Raji (cell line): ENCODE measurements around the gene SIK3.

ENCODE experiments used
- POLR2A ChIP-seq: IDR thresholded peaks from 2 replicates; pipeline ENCODE4 v1.6.1; 2011; ENCODE audit warnings: low read depth, low read length, control low read depth; ENCODE audit not compliant: insufficient read depth

SIK3 gene

GRCh38 chr11:117037279-117037974, 60.8 kb downstream of the SIK3 start:
- TF ChIP-seq POLR2A, result no peak

- no peak for TF ChIP-seq POLR2A
These were observed 63.3 kb downstream of the SIK3 start for GRCh38 chr11:117034901-117035300.

GRCh38 chr11:117026593-117027330, 71.5 kb downstream of the SIK3 start:
- TF ChIP-seq POLR2A, result no peak

- no peak for TF ChIP-seq POLR2A
These were observed 75.0 kb downstream of the SIK3 start for GRCh38 chr11:117023178-117023577.

- no peak for TF ChIP-seq POLR2A
These were observed 75.7 kb downstream of the SIK3 start for GRCh38 chr11:117022526-117022925.

- TF ChIP-seq POLR2A, result no peak
These were observed 77.2 kb downstream of the SIK3 start for GRCh38 chr11:117020869-117021564.

GRCh38 chr11:117020287-117020686, 77.9 kb downstream of the SIK3 start:
- TF ChIP-seq POLR2A, result no peak

GRCh38 chr11:117019871-117020270, 78.4 kb downstream of the SIK3 start:
- TF ChIP-seq POLR2A, result no peak

- no peak for TF ChIP-seq POLR2A
These were observed 80.8 kb downstream of the SIK3 start for GRCh38 chr11:117017456-117017855.

GRCh38 chr11:117016747-117017146, 81.5 kb downstream of the SIK3 start:
- TF ChIP-seq POLR2A, result no peak

- no peak for TF ChIP-seq POLR2A
These were observed 82.0 kb downstream of the SIK3 start for GRCh38 chr11:117016246-117016645.

- no peak for TF ChIP-seq POLR2A
These were observed 86.7 kb downstream of the SIK3 start for GRCh38 chr11:117011541-117011898.

GRCh38 chr11:117010808-117011540, 87.3 kb downstream of the SIK3 start:
- TF ChIP-seq POLR2A, result no peak

GRCh38 chr11:117009905-117010605, 88.2 kb downstream of the SIK3 start:
- TF ChIP-seq POLR2A, result no peak

GRCh38 chr11:117005758-117006157, 92.5 kb downstream of the SIK3 start:
- TF ChIP-seq POLR2A, result no peak
